GM19035 (cell line): ENCODE measurements around the gene GALNT7.
"Not testable (repeated sequence)": the region's sequence is repeated elsewhere in the genome, so short reads cannot be mapped to it uniquely, and the experiment has no call there.

Experiments used
- ATAC-seq: cut with Tn5 transposase; IDR thresholded peaks from one replicate; pipeline ENCODE4 v1.9.1; 2021; ENCODE audit not compliant: unreplicated experiment

The GALNT7 gene

GRCh38 chr4:173192375-173193162 lies 24.0 kb downstream of the GALNT7 start:
- no peak for ATAC-seq

DNA sequence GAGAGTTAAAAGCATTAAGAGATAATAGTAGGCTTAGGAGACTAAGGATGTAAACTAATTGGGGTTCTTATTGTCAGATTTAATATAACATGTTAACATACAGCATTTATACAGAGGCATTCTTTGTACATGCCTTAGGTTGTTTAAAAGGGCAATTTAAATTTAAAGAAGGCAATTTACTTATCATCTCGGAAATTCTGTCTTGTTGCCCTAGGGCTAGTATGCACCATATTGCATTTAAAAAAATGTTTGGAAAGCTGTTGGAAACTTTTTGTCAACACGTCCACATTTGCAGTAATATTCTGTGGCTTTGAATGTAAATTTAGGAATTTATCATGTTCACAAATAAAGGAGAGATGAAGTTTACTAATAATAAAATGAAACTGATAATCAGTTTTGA lies 25.5 kb downstream of the GALNT7 start:
- ATAC-seq = no peak

- ATAC-seq = no peak
Measured at GRCh38 chr4:173195109-173195508, 26.5 kb downstream of the GALNT7 start.

GRCh38 chr4:173199553-173199952 lies 30.9 kb downstream of the GALNT7 start:
- ATAC-seq = no peak

GRCh38 chr4:173200103-173200884 lies 31.7 kb downstream of the GALNT7 start:
- no peak for ATAC-seq

DNA sequence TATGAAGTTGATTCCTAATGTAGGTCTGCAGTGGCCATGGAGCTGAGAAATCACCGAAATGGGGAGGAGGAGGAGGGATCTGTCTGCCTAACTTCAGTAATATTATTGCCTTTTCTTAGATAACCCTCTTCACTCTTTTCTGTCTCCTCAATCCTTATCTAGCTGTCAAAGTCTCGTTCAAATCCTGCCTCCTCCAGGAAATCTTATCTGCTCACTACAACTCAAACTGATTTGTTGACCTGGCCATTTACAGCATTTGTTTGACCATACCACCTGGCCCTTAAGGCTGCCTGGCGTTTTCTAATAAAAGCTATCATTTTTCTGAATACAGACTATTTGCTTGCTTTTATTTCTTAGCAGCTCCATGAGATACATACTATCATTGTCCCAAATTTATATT lies 33.8 kb downstream of the GALNT7 start:
- ATAC-seq = no peak

DNA sequence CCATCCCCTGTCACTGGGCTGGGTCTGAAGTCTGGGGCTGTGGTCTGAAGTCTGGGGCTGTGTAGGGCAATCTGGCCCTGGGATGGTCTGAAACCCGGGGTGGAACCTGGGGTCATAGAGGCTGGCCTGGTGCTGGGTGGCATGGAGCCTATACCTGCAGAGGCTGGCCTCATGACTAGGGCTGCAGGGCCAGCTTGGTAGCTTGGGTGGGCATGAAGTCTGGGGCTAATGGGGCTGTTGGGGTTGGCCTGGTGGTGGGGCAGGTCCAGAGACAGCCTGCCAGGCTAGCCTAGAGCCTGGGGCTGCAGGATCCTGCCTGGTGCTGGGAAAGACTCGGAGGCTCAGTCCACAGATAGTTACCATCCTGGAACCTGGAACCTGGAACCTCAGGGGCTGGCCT lies 37.0 kb downstream of the GALNT7 start:
- ATAC-seq = no peak

GRCh38 chr4:173208420-173208819 lies 39.8 kb downstream of the GALNT7 start:
- no peak for ATAC-seq

GRCh38 chr4:173211222-173211621 lies 42.6 kb downstream of the GALNT7 start:
- no peak for ATAC-seq

DNA sequence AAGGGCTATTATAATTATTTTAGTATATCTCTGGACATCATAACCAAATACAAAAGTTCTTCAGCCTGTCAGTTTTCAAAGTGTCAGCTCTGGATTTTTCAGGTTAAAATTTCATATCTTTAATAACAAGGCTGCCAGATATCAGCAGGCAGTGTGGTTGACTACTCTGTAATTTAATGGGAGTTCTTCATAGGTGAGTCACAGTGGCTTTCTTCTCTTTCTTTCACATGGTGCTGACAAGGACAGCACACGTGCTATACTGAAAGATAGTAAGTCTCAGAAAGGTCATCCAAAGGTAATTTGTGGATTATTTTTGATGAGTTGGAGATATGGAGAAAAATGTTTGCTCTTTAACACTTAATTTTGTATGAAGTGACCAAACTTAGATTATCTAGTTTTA lies 43.2 kb downstream of the GALNT7 start:
- no peak for ATAC-seq

DNA sequence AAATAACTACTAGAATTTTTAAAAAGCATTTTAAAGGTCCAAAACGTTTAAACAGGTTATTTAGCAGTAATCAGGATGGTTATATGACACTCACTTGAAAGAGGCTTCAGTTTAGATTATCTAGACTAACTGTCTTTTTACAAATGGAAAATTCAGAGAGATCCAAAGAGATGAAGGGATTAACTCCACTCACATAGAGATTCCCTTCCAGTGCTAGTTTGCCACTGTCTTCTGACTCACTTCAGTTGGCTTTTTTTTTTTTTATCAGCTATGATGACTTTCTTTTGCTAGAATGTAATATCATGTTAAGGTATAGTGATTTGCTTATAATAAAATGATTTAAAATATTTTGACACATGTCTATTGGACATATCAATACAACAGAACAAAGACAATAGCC lies 43.8 kb downstream of the GALNT7 start:
- ATAC-seq = no peak

DNA sequence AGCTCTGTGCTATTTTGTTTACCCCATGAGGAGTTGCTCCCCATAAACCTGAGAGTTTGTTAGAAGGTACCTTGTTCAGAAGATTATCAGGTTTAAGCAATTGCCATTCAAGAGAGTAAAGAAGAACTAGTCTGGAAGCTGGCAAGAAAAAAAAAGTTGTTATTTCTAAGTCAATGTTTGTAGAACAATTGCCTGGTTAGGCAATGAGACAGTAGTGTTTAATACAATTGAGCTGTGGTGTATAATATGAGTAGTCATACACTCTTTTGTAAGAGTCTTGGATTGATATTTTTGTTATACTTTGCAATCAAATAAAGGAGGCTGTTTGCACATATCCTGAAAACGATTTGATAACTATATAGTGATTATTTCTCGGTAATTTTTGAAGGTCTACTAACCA lies 44.7 kb downstream of the GALNT7 start:
- ATAC-seq = no peak

- ATAC-seq = no peak
Measured at GRCh38 chr4:173214231-173214630, 45.6 kb downstream of the GALNT7 start.

- ATAC-seq = no peak
Measured at GRCh38 chr4:173214661-173215060, 46.0 kb downstream of the GALNT7 start.

DNA sequence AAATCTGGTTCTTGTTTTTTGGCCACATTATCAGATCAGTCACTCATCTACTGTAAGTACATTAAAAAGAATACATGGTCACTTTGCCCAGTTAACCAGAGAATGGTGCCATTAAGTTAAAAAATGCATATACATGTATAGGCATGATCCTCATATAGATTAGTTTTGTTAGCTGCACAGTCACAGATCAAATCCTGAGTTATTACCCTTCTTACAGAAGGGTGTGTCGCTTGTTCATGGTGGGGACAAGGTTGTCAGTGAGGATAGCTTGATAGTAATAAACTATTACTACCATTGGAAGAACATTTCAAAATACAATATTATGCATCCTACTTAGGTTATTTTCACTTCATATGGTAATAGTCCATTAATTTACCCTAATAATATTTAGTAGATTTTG lies 48.5 kb downstream of the GALNT7 start:
- no peak for ATAC-seq

GRCh38 chr4:173217727-173218126 lies 49.1 kb downstream of the GALNT7 start:
- no peak for ATAC-seq

- no peak for ATAC-seq
Measured at GRCh38 chr4:173218411-173219125, 50.0 kb downstream of the GALNT7 start.

GRCh38 chr4:173219126-173219437 lies 50.5 kb downstream of the GALNT7 start:
- ATAC-seq = not testable (repeated sequence)

- ATAC-seq = no peak
Measured at GRCh38 chr4:173223743-173224142, 55.1 kb downstream of the GALNT7 start.

DNA sequence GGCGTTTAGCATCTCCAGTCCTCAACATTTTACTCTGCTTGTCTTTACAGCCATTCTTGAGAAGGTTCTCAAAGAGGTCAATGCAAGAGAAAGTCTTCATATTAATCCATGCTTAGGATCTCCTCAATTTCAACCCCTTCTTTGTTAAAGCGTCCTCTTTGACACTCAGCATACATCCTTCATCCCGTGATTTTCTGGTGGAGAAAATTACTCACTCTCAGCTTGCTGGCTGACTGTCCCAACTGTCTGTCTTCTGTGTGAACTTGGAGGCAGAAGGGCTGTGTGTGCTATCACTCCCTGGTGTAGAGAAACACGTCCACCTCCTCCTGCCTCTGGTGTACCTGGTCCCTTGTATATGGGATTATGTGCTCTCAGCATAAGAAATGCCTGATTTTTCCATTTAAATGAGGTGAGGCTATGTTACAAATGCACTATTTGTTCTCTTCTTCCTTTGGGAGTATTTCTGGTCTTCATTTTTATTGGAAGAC lies 57.8 kb downstream of the GALNT7 start:
- ATAC-seq = no peak

DNA sequence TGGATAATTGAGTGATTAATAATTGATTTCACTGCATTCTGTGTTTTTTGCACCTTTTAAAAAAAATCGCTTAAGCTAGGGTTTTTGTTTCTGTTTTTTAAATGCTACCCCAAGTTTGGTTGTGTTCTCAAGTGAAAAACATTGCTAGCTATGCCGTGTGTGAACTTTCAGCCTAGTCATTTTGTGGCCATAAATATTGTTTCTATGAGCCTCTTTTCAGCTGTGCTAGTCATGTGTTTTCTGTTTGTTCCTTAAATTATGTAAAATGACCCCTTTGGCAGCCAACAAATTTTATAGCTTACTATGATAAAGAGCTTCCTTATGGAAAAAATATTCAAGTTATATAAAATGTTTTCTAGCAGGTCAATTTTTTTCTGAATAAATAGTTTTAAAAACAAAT lies 59.1 kb downstream of the GALNT7 start:
- no peak for ATAC-seq

- ATAC-seq = no peak
Measured at GRCh38 chr4:173230062-173230461, 61.5 kb downstream of the GALNT7 start.
